ENCODE results near the gene SIPA1L3. TPM values are rescaled to one million over a fixed set of nuclear protein-coding genes. Genes with fewer than 3 reads are reported as not detected.
A peak's percentile ranks its signal among the peaks of the same experiment; 100 is the strongest.

SIPA1L3 gene
- total and polyA plus RNA-seq, 2 of the 13 experiments (the other 11 are each of a cell fraction or from before 2014, with no cell fraction given): 5.5 to 7.7 TPM

- TF ChIP-seq, protein P1, sequence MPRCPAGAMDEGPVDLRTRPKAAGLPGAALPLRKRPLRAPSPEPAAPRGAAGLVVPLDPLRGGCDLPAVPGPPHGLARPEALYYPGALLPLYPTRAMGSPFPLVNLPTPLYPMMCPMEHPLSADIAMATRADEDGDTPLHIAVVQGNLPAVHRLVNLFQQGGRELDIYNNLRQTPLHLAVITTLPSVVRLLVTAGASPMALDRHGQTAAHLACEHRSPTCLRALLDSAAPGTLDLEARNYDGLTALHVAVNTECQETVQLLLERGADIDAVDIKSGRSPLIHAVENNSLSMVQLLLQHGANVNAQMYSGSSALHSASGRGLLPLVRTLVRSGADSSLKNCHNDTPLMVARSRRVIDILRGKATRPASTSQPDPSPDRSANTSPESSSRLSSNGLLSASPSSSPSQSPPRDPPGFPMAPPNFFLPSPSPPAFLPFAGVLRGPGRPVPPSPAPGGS (CRISPR knock-in tag; IDR thresholded peaks at IDR 0.05): no peak
- TF ChIP-seq HOXA5 (CRISPR knock-in tag; IDR thresholded peaks at IDR 0.05) (no peak), NKX3-1 (CRISPR knock-in tag; IDR thresholded peaks at IDR 0.05) (no peak), ZNF329 (CRISPR knock-in tag; IDR thresholded peaks at IDR 0.05; ENCODE audit: low read depth) (no peak), ARID2 (CRISPR knock-in tag; IDR thresholded peaks at IDR 0.05; ENCODE audit: borderline replicate concordance) (no peak), ZNF879 (CRISPR knock-in tag; IDR thresholded peaks at IDR 0.05) (no peak), ZNF121 (CRISPR knock-in tag; IDR thresholded peaks at IDR 0.05) (no peak), CCAR2 (optimal IDR thresholded peaks at IDR 0.05; ENCODE audit: low read depth, low read length) (no peak), ZNF772 (CRISPR knock-in tag; IDR thresholded peaks at IDR 0.05) (0 out of 2 replicates have a peak, but pooled peaks have one; percentile 48), MED1 (CRISPR knock-in tag; IDR thresholded peaks at IDR 0.05) (peak; percentile 52), ZNF451 (CRISPR knock-in tag; IDR thresholded peaks at IDR 0.05) (no peak), IRF2 (CRISPR knock-in tag; IDR thresholded peaks at IDR 0.05) (peak; percentile 62; the same call in 1 of the 2 replicates), ZNF713 (CRISPR knock-in tag; IDR thresholded peaks at IDR 0.05) (no peak), SP2 (CRISPR knock-in tag; IDR thresholded peaks at IDR 0.05) (no peak), PHF21A (CRISPR knock-in tag; IDR thresholded peaks at IDR 0.05) (peak; percentile 67; the same call in 1 of the 2 replicates), ZNF441 (CRISPR knock-in tag; IDR thresholded peaks at IDR 0.05; ENCODE audit: borderline replicate concordance) (no peak), NCOA1 (CRISPR knock-in tag; IDR thresholded peaks at IDR 0.05) (no peak), ADNP (CRISPR knock-in tag; IDR thresholded peaks at IDR 0.05) (no peak), RNF2 (conservative IDR thresholded peaks at IDR 0.05; ENCODE audit: low read depth) (no peak), ZNF770 (CRISPR knock-in tag; IDR thresholded peaks at IDR 0.05) (no peak), ZNF670 (CRISPR knock-in tag; IDR thresholded peaks at IDR 0.05; ENCODE audit: borderline replicate concordance) (no peak), JDP2 (CRISPR knock-in tag; IDR thresholded peaks at IDR 0.05; ENCODE audit: borderline replicate concordance) (no peak)
- TF ChIP-seq, protein P2, sequence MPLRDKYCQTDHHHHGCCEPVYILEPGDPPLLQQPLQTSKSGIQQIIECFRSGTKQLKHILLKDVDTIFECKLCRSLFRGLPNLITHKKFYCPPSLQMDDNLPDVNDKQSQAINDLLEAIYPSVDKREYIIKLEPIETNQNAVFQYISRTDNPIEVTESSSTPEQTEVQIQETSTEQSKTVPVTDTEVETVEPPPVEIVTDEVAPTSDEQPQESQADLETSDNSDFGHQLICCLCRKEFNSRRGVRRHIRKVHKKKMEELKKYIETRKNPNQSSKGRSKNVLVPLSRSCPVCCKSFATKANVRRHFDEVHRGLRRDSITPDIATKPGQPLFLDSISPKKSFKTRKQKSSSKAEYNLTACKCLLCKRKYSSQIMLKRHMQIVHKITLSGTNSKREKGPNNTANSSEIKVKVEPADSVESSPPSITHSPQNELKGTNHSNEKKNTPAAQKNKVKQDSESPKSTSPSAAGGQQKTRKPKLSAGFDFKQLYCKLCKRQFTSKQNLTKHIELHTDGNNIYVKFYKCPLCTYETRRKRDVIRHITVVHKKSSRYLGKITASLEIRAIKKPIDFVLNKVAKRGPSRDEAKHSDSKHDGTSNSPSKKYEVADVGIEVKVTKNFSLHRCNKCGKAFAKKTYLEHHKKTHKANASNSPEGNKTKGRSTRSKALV (CRISPR knock-in tag; IDR thresholded peaks at IDR 0.05): no peak
These were observed 26.9 kb downstream of the SIPA1L3 start (continued) for GRCh38 chr19:37933937-37934358.
